GM19238 (cell line): ENCODE data around the gene PTGER4.
"Not testable (repeated sequence)": the region's sequence is repeated elsewhere in the genome, so short reads cannot be mapped to it uniquely, and the experiment has no call there.

Source experiments
- DNase-seq: peaks from one replicate; pipeline ENCODE4 v3.0.0; 2011; ENCODE audit warnings: low spot score; ENCODE audit not compliant: insufficient read length

PTGER4 gene

GRCh38 chr5:40689438-40689837 lies 9.7 kb downstream of the PTGER4 start:
- DNase-seq, result no peak

GRCh38 chr5:40690267-40690666 lies 10.6 kb downstream of the PTGER4 start:
- no peak for DNase-seq

GRCh38 chr5:40691894-40692293 lies 12.2 kb downstream of the PTGER4 start:
- DNase-seq, result no peak

- DNase-seq, result no peak
Measured at GRCh38 chr5:40694433-40694832, 14.7 kb downstream of the PTGER4 start.

GRCh38 chr5:40700116-40700782 lies 20.5 kb downstream of the PTGER4 start:
- no peak for DNase-seq

GRCh38 chr5:40702027-40702426 lies 22.3 kb downstream of the PTGER4 start:
- DNase-seq, result not testable (repeated sequence)

- not testable (repeated sequence) for DNase-seq
Measured at GRCh38 chr5:40705484-40705883, 25.8 kb downstream of the PTGER4 start.

DNA sequence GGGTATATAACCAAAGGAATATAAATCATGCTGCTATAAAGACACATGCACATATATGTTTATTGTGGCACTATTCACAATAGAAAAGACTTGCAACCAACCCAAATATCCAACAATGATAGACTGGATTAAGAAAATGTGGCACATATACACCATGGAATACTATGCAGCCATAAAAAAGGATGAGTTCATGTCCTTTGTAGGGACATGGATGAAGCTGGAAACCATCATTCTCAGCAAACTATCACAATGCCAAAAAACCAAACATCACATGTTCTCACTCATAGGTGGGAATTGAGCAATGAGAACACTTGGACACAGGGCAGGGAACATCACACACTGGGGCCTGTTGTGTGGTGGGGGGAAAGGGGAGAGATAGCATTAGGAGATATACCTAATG lies 30.9 kb downstream of the PTGER4 start:
- not testable (repeated sequence) for DNase-seq

DNA sequence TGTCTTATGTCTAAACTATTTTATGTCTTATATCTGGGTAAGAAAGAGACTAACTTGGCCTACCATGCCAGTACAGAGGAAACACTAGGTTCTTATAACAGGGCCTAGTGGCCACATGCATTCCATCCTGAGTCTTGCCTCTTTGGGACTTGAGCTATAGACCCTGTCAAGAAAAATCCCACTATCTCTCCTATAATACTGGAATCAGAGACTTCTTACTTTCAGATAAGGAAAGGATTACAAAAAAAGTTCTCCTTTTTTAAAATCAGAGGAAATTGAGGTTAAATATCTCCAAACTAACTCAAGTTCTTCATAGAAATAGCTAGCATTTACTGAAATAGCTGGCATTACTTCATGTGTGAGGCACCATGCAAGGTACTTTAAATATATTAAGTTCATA lies 34.3 kb downstream of the PTGER4 start:
- DNase-seq, result no peak

DNA sequence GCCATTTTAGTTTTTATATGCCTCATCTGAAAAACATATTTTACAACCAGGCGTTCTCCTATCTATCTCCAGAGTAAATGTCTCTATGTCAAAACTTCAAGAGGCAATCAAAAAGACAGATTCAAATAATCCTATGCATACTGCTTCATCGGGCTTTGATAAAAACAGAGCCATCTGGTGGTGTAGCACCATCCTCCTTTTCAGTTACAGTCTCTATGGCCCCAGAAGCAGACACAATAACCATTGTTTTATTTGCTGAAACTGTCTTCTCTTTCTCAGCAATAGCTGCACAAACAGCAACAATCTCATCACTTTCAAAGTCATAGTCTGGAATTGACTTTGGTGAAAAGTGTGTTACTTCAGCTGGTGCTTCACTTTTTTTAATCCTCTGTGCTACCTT lies 36.3 kb downstream of the PTGER4 start:
- no peak for DNase-seq

- DNase-seq, result no peak
Measured at GRCh38 chr5:40716590-40716989, 36.9 kb downstream of the PTGER4 start.

- DNase-seq, result no peak
Measured at GRCh38 chr5:40717281-40717680, 37.6 kb downstream of the PTGER4 start.

GRCh38 chr5:40720069-40720468 lies 40.4 kb downstream of the PTGER4 start:
- DNase-seq, result no peak

GRCh38 chr5:40722497-40722911 lies 42.8 kb downstream of the PTGER4 start:
- DNase-seq, result not testable (repeated sequence)

- DNase-seq, result no peak
Measured at GRCh38 chr5:40733434-40733833, 53.7 kb downstream of the PTGER4 start.

DNA sequence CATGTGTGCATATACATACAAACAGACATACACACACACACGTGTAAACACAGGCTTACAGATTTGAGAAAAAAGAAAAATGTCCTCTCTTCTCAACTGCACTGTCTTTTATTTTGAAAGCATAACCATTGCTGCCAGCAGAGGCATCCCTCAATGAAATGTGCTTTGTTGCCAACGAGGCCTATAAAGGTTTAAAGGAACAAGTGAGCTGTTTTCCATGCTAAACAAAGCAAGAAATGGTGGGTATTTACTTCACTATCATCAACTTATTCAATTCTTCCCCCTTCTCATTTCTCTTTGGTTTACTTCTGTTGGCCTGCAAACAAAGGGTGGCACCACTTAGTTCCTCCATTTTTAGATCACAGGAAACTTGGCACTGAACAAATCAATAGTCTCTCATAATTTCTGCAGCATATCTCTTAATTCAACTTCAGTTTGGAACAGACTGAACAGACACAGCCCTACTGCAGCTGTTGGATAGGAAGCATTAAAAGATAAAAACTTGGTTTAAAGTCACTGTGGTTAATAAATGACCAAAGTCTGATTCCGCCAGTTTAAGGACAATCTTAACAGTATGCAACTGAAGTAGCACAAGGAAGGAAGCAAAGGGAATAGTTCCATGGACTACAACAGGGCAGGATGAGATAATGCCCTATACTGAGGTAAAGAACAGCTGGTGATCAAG lies 54.3 kb downstream of the PTGER4 start:
- no peak for DNase-seq

- DNase-seq, result no peak
Measured at GRCh38 chr5:40734986-40735385, 55.3 kb downstream of the PTGER4 start.

GRCh38 chr5:40735609-40736008 lies 55.9 kb downstream of the PTGER4 start:
- no peak for DNase-seq

- peak; percentile 7 for DNase-seq
Measured at GRCh38 chr5:40736103-40736875, 56.6 kb downstream of the PTGER4 start.

DNA sequence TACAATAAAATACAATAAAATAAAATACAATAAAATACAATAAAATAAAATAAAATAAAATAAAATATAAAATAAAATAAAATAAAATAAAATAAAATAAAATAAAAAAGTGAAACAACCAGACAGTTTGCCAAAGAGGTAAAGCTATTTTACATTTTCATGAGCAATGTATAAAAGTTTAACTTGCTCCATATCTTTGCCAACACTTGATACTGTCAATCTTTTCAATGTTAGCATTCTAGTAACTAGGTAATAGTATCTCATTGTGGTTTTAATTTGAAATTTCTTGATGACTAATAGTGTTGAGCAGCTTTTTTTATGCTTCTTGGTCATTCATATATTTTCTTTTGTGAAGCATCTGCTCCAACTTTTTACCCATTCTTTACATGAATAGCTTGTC lies 58.8 kb downstream of the PTGER4 start:
- DNase-seq, result no peak
